ENCODE measurements around the gene C3.
"Not testable (repeated sequence)": the region's sequence is repeated elsewhere in the genome, so short reads cannot be mapped to it uniquely, and the experiment has no call there.

The C3 gene

GRCh38 chr19:6712231-6712630 is 8.2 kb downstream of the C3 start:
- DNase-seq: no peak

DNA sequence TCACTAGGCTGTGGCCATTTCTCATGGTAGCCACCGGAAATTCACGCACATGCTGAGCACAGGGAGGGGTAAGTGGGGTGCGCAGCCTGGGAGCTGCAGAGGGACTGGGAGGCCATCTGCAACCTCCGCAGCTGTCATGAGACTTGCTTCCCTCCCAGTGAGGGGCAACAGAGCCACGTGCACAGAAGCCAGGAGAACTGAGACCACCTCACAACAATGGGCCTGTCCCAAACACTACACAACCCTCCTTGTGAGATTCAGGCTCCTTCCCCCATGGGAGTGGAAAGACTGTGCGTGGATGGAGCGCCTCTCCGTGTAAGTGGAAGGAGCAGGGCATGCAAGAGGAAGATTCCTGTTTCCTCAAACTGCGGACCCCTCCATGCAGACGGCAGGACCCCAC is 8.8 kb downstream of the C3 start:
- no peak for DNase-seq

- no peak for DNase-seq
Measured at GRCh38 chr19:6711078-6711361, 9.4 kb downstream of the C3 start.

- no peak for DNase-seq
Measured at GRCh38 chr19:6710273-6711077, 10.0 kb downstream of the C3 start.

GRCh38 chr19:6709549-6709948 is 10.9 kb downstream of the C3 start:
- DNase-seq: no peak

DNA sequence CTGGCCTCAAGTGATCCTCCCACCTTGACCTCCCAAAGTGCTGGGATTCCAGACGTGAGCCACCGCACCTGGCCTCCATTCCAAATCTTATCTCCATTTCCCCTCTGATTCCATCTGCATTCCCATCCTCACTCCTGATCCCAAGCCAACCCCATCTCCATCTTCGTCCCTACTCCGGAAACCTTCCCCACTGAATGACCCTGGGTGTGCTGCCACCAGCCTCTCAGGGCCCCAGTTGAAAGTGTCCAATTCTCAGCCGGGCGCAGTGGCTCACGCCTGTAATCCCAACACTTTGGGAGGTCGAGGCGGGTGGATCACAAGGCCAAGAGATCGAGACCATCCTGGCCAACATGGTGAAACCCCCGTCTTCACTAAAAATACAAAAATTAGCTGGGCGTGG is 11.5 kb downstream of the C3 start:
- DNase-seq: not testable (repeated sequence)

DNA sequence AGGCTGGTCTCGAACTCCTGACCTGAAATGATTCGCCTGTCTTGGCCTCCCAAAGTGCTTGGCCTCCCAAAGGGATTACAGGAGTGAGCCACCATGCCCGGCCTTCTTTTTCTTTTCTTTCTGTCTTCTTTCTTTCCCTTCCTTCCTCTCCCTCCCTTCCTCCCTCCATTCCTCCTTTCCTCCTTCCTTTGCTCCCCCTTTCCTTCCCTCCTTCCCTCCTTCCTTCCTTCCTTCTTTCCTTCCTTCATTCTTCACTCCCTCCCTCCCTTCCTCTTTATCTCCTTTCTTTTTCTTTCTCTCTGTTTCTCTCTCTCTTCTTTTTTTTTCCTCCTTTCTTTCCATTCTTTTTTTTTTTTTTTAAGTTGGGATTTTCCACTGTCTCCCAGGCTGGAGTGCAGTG is 12.1 kb downstream of the C3 start:
- no peak for DNase-seq

DNA sequence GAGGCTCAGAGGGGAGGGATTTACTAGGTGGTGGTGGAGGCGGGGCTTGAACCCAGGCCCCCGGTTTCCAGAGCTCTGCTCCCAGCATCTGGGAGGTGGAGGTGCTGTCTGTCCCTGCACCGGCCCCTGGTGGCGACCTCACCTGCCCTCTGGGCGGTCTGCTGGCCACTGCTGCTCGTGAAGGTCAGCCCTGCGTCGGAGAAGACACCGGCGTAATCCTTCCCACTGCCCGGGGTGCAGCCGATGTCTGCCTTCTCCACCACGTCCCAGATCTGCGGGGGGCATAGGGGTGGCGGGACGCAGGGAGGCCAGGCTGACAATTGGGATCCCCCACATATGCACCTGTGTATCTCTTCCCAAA is 12.8 kb downstream of the C3 start:
- no peak for DNase-seq

DNA sequence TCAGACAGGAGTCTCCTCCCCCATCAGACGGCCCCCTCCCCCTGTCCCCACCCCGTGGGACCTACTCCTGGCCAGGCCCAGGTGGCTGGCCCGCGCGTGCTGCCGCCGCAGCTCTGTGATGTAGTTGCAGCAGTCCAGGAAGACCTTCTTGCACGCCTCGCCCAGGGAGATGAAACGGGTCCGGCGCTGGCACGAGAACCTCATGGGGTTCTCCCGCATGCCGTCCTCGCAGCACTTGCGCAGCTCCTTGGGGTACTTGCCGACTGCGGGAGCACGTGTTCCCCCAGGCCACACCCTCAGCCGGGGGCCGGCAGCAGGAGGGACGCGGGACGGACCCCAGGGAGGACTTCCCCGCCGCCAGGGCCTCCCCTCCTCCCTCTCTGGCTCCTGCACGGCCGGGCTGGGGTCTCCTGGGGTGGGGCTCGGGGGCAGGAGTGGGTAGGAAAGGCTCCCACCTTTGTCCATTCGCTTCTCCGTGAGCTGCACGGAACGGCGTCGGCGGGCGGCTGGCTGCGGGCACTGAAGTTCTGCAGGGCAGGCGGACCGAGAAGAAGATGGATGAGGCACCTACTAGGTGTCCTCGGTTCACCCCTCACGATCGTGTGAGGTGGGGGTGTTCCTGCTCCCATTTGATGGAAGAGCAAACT is 13.3 kb downstream of the C3 start:
- DNase-seq: no peak

DNA sequence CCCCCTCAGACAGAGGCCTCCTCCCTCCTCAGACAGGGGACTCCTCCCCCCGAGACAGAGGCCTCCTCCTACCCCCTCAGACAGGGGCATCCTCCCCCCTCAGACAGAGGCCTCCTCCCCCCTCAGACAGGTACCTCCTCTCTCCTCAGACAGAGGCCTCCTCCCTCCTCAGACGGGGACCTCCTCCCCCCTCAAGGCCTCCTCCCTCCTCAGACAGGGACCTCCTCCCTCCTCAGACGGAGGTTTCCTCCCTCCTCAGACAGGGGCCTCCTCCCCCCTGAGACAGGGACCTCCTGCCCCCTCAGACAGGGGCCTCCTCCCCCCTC is 13.9 kb downstream of the C3 start:
- DNase-seq: no peak

DNA sequence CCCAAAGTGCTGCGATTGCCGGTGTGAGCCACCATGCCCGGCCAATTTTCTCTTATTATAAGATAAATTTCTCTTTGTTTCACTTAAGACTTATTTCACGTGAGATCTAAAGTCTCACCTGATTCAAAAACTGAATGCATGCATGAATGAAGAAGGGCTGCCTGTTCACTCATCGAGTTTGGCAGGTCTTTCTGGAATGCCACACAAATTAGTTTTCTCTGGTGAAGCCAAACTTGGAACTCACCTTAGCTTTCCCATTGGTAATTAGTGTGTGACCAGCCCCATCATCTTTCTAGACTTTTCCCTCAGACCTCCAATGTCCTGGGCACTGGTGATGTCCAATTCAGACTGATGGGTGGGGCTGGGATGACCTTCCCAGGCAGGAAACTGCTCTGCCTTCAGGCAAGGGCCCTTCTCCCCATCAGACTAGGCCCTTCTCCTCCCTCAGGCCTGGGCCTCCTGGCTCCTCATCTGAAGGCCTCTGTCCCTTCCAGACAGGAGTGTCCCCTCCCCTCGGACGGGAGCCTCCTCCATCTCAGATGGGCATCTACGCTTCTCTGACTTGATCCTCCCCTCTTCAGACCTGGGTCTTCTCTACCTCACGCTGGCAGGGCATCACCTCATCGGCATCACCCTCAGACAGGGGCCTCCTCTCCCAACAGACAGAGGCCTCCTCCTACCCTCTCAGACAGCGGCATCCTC is 14.4 kb downstream of the C3 start:
- no peak for DNase-seq

DNA sequence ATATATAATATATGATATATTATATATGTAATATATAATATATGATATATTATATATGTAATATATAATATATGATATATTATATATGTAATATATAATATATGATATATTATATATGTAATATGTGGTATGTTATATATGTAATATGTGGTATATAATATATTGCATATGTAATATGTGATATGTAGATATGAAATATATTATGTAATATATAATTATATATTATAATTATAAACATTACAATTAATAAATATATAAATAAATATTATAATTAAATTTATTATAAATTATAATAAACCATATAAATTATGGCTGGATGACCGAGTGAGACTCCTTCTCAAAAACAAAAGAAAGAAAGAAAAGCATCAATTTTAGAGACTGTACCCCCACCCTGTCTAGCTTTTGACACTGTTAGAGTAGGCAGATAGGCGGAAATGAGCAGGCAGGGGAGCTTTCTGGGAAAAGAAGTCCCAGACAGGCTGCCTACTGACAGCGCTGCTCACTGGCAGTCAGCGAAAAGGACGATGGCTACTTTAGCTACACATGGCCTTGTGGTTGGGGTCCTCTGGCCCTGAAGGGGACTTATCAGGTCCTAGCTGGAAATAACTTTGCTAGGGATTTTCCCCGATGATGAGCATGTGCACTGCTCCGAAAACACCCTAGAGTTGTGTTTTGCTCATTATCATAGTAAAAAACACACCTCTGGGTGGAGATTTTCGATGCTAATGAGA is 19.7 kb downstream of the C3 start:
- DNase-seq: no peak

- no peak for DNase-seq
Measured at GRCh38 chr19:6699935-6700334, 20.5 kb downstream of the C3 start.

- DNase-seq: no peak
Measured at GRCh38 chr19:6697291-6697690, 23.2 kb downstream of the C3 start.

DNA sequence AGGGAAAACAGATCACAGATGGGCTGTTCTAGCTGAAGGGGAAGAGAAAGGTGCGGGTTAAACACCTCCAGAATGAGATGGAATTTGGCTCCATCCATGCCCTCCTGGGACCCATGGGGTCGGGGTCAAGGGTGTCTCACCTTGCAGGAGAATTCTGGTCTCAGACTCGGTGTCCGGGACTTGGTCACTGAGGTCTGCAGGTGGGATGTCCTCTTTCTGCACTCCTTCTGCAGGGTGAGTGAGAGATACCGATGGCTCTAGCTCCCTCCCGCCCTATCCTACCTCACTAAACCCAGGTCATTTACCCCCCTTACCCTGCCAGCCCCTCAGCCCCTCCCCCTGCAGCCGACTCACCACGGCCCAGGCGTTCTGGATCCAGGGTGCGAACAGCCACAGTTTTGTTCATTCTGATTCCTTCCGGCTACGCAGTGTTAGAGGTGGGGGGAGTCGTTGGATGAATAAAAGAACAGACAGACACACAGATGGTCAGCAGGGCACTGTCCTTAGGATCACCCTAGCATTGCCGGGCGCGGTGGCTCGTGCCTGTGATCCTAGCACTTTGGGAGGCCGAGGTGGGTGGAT is 24.1 kb downstream of the C3 start:
- DNase-seq: no peak

DNA sequence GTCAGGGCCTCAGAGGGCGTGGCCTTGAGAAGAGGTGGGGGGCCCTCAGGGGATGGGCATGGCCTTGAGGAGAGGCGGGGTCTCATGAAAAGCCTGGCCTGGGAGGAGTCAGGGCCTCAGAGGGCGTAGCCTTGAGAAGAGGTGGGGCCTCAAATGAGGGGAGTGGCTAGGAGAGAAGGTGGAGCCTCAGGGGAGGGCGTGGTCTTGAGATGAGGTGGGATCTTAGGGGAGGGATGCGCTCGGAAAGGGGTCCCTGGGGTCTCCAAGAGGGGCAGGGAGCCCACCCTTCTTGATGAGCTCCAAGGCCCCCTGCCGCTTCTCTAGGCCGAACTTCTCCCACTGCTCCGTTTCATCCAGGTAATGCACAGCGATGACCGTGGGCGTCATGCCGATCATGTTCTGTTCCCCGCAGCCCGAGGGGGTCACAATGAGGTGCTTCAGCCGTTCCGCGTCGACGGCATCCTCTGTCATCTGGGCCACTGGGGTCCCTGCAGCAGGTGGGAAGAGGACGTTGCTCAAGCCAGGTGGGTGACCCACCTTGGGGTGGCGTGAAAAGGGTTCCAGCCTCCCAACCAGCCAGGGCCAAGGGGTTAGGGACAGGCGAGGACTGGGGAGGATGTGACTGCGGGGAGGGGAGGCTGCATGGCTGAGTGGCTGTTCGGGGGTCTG is 26.2 kb downstream of the C3 start:
- DNase-seq: no peak

DNA sequence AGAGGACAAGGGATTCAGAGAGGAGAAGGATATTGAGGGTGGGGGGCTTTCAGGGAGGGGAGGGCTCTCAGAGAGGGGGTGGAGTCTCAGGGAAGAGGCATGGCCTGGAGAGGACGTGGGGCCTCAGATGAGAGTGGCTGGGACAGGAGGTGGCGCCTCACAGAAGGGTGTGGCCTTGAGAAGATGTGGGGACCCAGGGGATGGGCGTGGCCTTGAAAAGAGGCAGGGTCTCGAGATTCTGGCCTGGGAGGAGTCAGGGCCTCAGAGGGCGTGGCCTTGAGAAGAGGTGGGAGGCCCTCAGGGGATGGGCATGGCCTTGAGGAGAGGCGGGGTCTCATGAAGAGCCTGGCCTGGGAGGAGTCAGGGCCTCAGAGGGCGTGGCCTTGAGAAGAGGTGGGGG is 26.8 kb downstream of the C3 start:
- DNase-seq: no peak

DNA sequence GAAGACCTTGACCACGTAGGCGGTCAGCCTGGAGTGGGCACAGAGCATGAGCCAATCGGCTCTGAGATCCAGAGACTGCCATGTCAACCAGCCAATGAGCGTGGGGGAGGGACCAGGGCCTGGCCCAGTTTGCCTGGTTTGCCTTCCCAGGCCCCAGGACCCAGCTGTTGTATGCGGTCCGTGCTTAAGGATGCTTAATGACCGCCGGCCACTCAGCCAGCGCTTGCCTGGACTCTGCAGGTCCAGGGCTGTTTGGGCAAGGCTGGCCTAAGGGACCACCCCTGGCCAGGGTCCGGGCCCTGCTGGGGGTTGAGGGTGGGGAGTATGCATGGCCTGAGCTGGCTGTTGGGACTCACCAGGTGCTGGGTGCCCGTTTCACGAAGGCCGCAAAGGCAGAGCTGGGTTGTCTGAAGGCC is 27.4 kb downstream of the C3 start:
- no peak for DNase-seq

DNA sequence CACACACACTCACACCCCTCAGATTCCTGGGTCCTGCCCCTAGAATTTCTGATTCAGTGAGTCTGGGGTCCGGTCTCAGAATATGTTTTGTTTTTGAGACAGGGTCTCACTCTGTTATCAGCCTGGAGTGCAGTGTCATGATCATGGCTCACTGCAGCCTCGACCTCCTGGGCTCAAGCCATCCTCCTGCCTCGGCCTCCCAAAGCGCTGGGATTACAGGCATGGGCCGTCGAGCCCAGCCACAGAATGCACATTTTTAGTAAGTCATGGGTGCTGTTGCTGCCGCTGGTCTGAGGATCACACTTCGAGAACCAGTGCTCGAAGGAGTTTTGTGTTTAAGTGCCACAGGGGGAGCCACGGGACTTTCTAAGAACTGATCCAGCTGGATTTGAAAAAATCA is 28.4 kb downstream of the C3 start:
- DNase-seq: no peak

- DNase-seq: no peak
Measured at GRCh38 chr19:6691342-6691741, 29.1 kb downstream of the C3 start.

DNA sequence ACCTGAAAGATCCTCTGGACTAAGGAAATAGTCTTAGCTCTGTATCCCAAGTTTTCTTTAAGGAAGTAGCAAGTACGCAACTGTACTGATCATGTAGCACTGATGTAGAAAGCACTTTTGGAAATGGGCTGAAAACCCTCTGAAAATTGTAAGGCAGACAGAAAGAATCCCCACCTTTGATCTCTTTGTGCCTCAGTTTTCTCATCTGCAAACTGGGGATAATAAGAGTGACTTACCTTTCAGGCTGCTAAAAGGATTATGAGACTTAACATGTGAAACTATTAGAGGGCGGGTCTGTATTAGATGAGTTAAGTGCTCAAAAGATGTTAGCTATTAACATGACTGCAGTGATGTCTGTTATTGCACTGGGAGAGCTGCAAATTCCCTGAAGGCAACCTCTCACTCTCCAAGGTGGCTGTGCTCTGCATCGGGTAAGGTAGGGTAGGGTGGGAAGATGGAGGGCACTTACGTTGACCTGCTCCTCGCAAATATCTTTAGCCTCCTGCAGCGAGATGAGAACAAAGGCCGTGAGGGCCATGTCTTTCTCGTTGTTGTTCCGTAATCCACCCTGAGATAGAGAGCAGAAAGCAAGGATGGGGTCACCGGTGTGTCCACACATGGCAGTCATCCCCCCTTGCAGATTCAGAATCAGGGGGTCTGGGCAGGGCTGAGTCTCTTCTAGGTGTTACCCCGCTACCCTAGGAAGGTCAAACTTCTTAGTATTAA is 30.1 kb downstream of the C3 start:
- no peak for DNase-seq

- DNase-seq: no peak
Measured at GRCh38 chr19:6687114-6687513, 33.3 kb downstream of the C3 start.

All from cerebellar nuclear complex (tissue), 1 donor.